Progenitor cell of endocrine pancreas (in vitro differentiated cells): ENCODE data around the gene PROSER2. TPM values are rescaled to one million over a fixed set of nuclear protein-coding genes. Genes with fewer than 3 reads are reported as not detected.

Experiments used
- DNase-seq: peaks from one replicate; pipeline ENCODE4 v3.0.0; 2021; ENCODE audit warnings: low spot score; ENCODE audit not compliant: unreplicated experiment
- H3K27ac Mint-ChIP-seq: 2 replicates; pipeline ENCODE4 v1.8.0; 2021; ENCODE audit warnings: mild to moderate bottlenecking, moderate library complexity, mixed read lengths
- H3K27me3 Mint-ChIP-seq: 2 replicates; pipeline ENCODE4 v1.8.0; 2021; ENCODE audit warnings: mixed read lengths
- H3K36me3 Mint-ChIP-seq: 2 replicates; pipeline ENCODE4 v1.8.0; 2022; ENCODE audit warnings: mixed read lengths; ENCODE audit not compliant: insufficient read depth
- H3K4me1 Mint-ChIP-seq: 2 replicates; pipeline ENCODE4 v1.8.0; 2021; ENCODE audit warnings: low read depth, mixed read lengths
- H3K4me3 Mint-ChIP-seq: 2 replicates; pipeline ENCODE4 v1.8.0; 2021; ENCODE audit warnings: low read depth, mild to moderate bottlenecking, moderate library complexity, mixed read lengths
- H3K9me3 Mint-ChIP-seq: 2 replicates; pipeline ENCODE4 v1.8.0; 2021; ENCODE audit warnings: low read depth, mixed read lengths
- total RNA-seq: library from RNA; stranded (reverse); gene quantifications from 2 replicates; pipeline ENCODE4 v1.2.1, GENCODE V29; 2021
- TF ChIP-seq, protein P1 (sequence below): fragments of 200-600 bp; sonication (generic); IDR thresholded peaks from one replicate; pipeline ENCODE4 v1.5.0; 2021; ENCODE audit warnings: antibody characterized with exemption, mild to moderate bottlenecking; ENCODE audit not compliant: unreplicated experiment

The PROSER2 gene
- total RNA-seq, 1 donor from 2014 or later, result 19.0 TPM

- no peak overlapping the region for H3K27ac Mint-ChIP-seq
- H3K36me3 Mint-ChIP-seq, result peaks cover 27% of the 10 kb centered on the region
- H3K4me3 Mint-ChIP-seq, result no peak overlapping the region
- TF ChIP-seq, protein P1, sequence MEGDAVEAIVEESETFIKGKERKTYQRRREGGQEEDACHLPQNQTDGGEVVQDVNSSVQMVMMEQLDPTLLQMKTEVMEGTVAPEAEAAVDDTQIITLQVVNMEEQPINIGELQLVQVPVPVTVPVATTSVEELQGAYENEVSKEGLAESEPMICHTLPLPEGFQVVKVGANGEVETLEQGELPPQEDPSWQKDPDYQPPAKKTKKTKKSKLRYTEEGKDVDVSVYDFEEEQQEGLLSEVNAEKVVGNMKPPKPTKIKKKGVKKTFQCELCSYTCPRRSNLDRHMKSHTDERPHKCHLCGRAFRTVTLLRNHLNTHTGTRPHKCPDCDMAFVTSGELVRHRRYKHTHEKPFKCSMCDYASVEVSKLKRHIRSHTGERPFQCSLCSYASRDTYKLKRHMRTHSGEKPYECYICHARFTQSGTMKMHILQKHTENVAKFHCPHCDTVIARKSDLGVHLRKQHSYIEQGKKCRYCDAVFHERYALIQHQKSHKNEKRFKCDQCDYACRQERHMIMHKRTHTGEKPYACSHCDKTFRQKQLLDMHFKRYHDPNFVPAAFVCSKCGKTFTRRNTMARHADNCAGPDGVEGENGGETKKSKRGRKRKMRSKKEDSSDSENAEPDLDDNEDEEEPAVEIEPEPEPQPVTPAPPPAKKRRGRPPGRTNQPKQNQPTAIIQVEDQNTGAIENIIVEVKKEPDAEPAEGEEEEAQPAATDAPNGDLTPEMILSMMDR, result no peak
- DNase-seq, result no peak
- no peaks in the 10 kb centered on the region for H3K4me1 Mint-ChIP-seq
- H3K9me3 Mint-ChIP-seq, result no peaks in the 10 kb centered on the region
- H3K27me3 Mint-ChIP-seq, result no peaks in the 10 kb centered on the region
These were observed 42.4 kb downstream of the PROSER2 start for GRCh38 chr10:11865561-11865960.

- Mint-ChIP-seq H3K27ac (peak overlapping the region; percentile 41), H3K4me3 (no peak overlapping the region), H3K9me3 (no peaks in the 10 kb centered on the region), H3K36me3 (peaks cover 28% of the 10 kb centered on the region), H3K27me3 (no peaks in the 10 kb centered on the region), H3K4me1 (no peaks in the 10 kb centered on the region)
- TF ChIP-seq, protein P1, result no peak
- DNase-seq, result no peak
These were observed 43.2 kb downstream of the PROSER2 start for GRCh38 chr10:11866199-11866925.

DNA sequence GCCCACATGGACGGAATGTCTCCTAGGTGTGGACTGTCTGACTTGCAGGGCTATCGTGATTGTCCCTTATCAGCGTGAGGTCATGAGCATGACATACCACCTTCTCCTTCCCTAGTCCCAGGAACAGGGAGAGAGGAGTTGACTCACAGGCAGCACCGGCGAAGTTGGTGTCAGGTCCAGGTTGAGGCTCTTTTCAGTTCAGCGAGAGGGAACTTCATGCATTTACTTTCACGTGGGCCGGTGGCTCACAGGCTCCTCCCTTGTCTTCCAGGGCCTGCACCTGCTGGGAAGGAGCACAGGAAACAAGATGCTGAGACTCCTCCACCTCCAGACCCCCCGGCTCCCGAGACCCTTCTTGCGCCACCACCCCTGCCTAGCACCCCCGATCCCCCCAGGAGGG is 46.1 kb downstream of the PROSER2 start:
- TF ChIP-seq, protein P1, result no peak
- DNase-seq, result no peak
- no peak overlapping the region for H3K27ac Mint-ChIP-seq
- H3K27me3 Mint-ChIP-seq, result no peaks in the 10 kb centered on the region
- H3K36me3 Mint-ChIP-seq, result peaks cover 24% of the 10 kb centered on the region
- no peaks in the 10 kb centered on the region for H3K9me3 Mint-ChIP-seq
- H3K4me1 Mint-ChIP-seq, result peaks cover 5% of the 10 kb centered on the region
- no peak overlapping the region for H3K4me3 Mint-ChIP-seq

DNA sequence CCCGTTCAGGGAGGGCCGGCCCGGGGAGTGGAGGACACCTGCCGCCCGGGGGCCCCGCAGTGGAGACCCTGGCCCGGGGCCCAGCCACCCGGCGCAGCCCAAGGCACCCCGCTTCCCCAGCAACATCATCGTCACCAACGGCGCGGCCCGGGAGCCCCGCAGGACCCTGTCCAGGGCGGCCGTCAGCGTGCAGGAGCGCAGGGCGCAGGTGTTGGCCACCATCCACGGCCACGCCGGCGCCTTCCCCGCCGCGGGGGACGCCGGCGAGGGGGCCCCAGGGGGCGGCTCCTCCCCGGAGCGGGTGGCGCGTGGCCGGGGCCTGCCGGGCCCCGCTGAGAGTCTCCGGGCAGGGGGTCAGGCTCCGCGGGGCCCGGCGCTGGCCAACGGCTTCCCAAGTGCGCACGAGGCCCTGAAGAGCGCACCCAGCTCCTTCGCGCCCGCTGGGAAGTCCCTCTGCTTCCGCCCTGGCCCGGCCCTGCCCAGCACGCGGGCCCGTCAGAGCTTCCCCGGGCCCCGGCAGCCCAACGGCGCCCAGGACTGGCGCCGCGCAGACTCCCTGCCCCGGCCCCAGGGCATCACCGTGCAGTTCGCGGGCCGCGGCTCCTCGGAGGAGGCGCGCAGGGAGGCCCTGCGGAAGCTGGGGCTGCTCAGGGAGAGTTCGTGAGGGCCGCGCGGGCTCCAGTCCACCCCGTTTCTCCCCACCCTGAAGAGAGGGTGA is 46.7 kb downstream of the PROSER2 start:
- Mint-ChIP-seq H3K4me3 (no peak overlapping the region), H3K27ac (no peak overlapping the region), H3K9me3 (no peaks in the 10 kb centered on the region), H3K27me3 (no peaks in the 10 kb centered on the region), H3K36me3 (peaks cover 23% of the 10 kb centered on the region), H3K4me1 (peaks cover 12% of the 10 kb centered on the region)
- DNase-seq, result no peak
- TF ChIP-seq, protein P1, result no peak

DNA sequence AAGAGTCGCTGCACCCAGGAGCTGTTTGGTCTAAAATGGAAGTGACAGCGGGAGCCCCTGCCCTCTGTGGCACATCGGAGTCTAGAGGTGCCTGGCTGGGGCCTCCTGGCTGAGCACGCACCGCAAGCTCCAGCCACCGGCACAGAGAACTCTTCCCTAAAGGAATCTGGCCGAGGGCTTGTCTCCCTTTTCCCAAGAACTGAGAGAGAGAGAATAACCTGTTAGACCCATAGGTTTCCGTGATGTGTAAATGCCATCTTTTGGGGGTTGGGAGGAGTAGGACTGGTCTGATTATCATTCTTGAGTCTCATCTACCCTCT is 47.3 kb downstream of the PROSER2 start:
- Mint-ChIP-seq H3K4me1 (peaks cover 17% of the 10 kb centered on the region), H3K27me3 (no peaks in the 10 kb centered on the region), H3K9me3 (no peaks in the 10 kb centered on the region), H3K4me3 (no peak overlapping the region), H3K27ac (no peak overlapping the region), H3K36me3 (peaks cover 21% of the 10 kb centered on the region)
- TF ChIP-seq, protein P1, result no peak
- no peak for DNase-seq
